Thoracic aorta (tissue), 2 donors: ENCODE measurements around the gene HSPB7. TPM values are rescaled to one million over a fixed set of nuclear protein-coding genes. Genes with fewer than 3 reads are reported as not detected.
A peak's percentile ranks its signal among the peaks of the same experiment; 100 is the strongest.

Source experiments
- ATAC-seq: fragments of 150-250 bp; one replicate; pipeline ENCODE4 v1.8.0; 2017; ENCODE audit warnings: low read depth; ENCODE audit not compliant: insufficient number of reproducible peaks, low FRiP score
- DNase-seq: peaks from one replicate; pipeline ENCODE4 v3.0.0-alpha.2; 2020; ENCODE audit warnings: low spot score
- H3K27ac ChIP-seq, 2 donors: fragments of 200-600 bp; sonication (generic); 1 replicate in 1 of 2; 2 replicates in 1 of 2; pipeline ENCODE4 v1.5.1; 2016; ENCODE audit warnings: mild to moderate bottlenecking in 2 of 2, moderate library complexity in 2 of 2
- H3K27me3 ChIP-seq: fragments of 200-600 bp; sonication (generic); replicated peaks from 2 replicates; pipeline ENCODE4 v1.6.0; 2016; ENCODE audit warnings: mild to moderate bottlenecking; ENCODE audit not compliant: insufficient read depth
- H3K36me3 ChIP-seq: fragments of 200-600 bp; sonication (generic); one replicate; pipeline ENCODE4 v1.5.1; 2016
- H3K4me1 ChIP-seq, 2 donors: fragments of 200-600 bp; sonication (generic); 1 replicate in 1 of 2; 2 replicates in 1 of 2; pipeline versions ENCODE4 v1.5.1 to v1.6.0; 2016; ENCODE audit warnings: low read depth in 2 of 2, mild to moderate bottlenecking in 1 of 2; ENCODE audit not compliant: control insufficient read depth in 1 of 2
- H3K4me3 ChIP-seq: fragments of 200-600 bp; sonication (generic); 2 replicates; pipeline ENCODE4 v1.5.1; 2016; ENCODE audit warnings: mild to moderate bottlenecking
- H3K9me3 ChIP-seq: fragments of 200-600 bp; sonication (generic); 2 replicates; pipeline ENCODE4 v1.5.1; 2016
- total RNA-seq, 2 donors: library from RNA; depleted of rRNA; stranded (reverse); fragments of >200 nt; gene quantifications; one replicate each; pipeline versions ENCODE4 v1.1.0 to v1.2.3, GENCODE V29; 2016
- TF ChIP-seq, protein P1 (sequence below): fragments of 200-600 bp; sonication (generic); IDR thresholded peaks from one replicate; pipeline ENCODE4 v1.5.1; 2019; ENCODE audit warnings: antibody characterized with exemption

HSPB7 gene
- total RNA-seq, 2 donors from 2014 or later = 223 to 430 TPM

DNA sequence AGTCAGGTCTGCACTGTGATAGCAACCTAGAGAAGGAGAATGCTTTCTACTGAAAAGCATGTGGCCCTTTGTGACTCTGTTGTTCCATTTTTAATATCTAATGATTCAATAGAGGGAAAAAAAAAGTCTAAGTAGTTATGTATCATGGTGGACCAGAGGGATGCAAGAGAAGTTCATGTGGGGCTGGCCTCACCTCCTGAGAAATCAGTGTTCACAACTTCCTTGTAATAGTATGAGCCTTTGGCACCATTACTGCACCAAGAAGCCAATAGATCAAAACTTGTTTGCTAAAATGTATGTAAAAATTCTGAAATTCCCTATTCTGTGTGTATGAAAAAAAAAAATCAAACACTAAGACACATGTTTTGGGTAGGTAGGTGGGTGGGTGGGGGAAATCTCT, 46.9 kb downstream of the HSPB7 start:
- TF ChIP-seq, protein P1, sequence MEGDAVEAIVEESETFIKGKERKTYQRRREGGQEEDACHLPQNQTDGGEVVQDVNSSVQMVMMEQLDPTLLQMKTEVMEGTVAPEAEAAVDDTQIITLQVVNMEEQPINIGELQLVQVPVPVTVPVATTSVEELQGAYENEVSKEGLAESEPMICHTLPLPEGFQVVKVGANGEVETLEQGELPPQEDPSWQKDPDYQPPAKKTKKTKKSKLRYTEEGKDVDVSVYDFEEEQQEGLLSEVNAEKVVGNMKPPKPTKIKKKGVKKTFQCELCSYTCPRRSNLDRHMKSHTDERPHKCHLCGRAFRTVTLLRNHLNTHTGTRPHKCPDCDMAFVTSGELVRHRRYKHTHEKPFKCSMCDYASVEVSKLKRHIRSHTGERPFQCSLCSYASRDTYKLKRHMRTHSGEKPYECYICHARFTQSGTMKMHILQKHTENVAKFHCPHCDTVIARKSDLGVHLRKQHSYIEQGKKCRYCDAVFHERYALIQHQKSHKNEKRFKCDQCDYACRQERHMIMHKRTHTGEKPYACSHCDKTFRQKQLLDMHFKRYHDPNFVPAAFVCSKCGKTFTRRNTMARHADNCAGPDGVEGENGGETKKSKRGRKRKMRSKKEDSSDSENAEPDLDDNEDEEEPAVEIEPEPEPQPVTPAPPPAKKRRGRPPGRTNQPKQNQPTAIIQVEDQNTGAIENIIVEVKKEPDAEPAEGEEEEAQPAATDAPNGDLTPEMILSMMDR = no peak
- ATAC-seq (no peak), DNase-seq (no peak)
- H3K4me3 ChIP-seq = no peak overlapping the region
- H3K36me3 ChIP-seq = peaks cover 11% of the 10 kb centered on the region
- no peak overlapping the region for H3K27ac ChIP-seq
- H3K27me3 ChIP-seq = no peaks in the 10 kb centered on the region
- no peaks in the 10 kb centered on the region for H3K9me3 ChIP-seq
- peaks cover 15 to 26% of the 10 kb centered on the region in 2 donors for H3K4me1 ChIP-seq

GRCh38 chr1:15969321-15969880, 48.4 kb downstream of the HSPB7 start:
- TF ChIP-seq, protein P1 = no peak
- H3K9me3 ChIP-seq = no peaks in the 10 kb centered on the region
- no peak overlapping the region for H3K27ac ChIP-seq
- no peaks in the 10 kb centered on the region for H3K27me3 ChIP-seq
- H3K4me3 ChIP-seq = no peak overlapping the region
- no peak for DNase-seq
- H3K4me1 ChIP-seq = peaks cover 15 to 32% of the 10 kb centered on the region in 2 donors
- no peak for ATAC-seq
- H3K36me3 ChIP-seq = peaks cover 11% of the 10 kb centered on the region

DNA sequence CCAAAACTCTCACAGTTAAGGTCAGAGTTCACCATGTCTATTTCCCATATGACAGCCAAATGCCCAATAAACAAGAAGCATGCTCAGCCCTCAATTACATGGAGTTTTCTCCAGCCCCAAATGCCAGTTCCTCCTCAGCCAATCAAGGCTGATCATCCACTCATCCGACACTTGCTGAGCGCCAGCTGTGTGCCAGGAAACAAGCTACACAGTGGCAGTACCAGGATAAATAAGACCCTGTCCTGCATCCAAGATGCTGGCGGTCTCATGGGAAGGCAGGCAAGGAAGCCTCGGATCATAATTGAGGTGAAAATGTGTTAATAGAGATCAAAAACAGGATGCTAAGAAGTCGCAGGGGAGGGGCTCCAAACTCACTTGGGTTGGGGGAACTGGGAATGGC, 49.7 kb downstream of the HSPB7 start:
- Histone ChIP-seq H3K9me3 (no peaks in the 10 kb centered on the region), H3K4me3 (no peak overlapping the region), H3K4me1 (peaks cover 16 to 41% of the 10 kb centered on the region in 2 donors), H3K36me3 (peaks cover 11% of the 10 kb centered on the region), H3K27me3 (no peaks in the 10 kb centered on the region), H3K27ac (no peak overlapping the region)
- DNase-seq = no peak
- ATAC-seq = no peak
- TF ChIP-seq, protein P1 = no peak

GRCh38 chr1:15966956-15967344, 50.9 kb downstream of the HSPB7 start:
- ATAC-seq (no peak), DNase-seq (no peak)
- TF ChIP-seq, protein P1 = no peak
- H3K27me3 ChIP-seq = no peaks in the 10 kb centered on the region
- no peak overlapping the region for H3K4me3 ChIP-seq
- H3K27ac ChIP-seq = no peak overlapping the region
- peaks cover 17 to 49% of the 10 kb centered on the region in 2 donors for H3K4me1 ChIP-seq
- peaks cover 4% of the 10 kb centered on the region for H3K36me3 ChIP-seq
- no peaks in the 10 kb centered on the region for H3K9me3 ChIP-seq

GRCh38 chr1:15966081-15966955, 51.5 kb downstream of the HSPB7 start:
- H3K36me3 ChIP-seq = no peaks in the 10 kb centered on the region
- H3K27ac ChIP-seq = peak overlapping the region; percentile 37 to 38
- no peaks in the 10 kb centered on the region for H3K9me3 ChIP-seq
- no peaks in the 10 kb centered on the region for H3K27me3 ChIP-seq
- TF ChIP-seq, protein P1 = no peak
- DNase-seq (no peak), ATAC-seq (no peak)
- H3K4me3 ChIP-seq = peak overlapping the region; percentile 6
- H3K4me1 ChIP-seq = peaks cover 17 to 46% of the 10 kb centered on the region in 2 donors
